HG02763 (cell line): ENCODE results near the gene BACH2.

Experiments
- ATAC-seq: cut with Tn5 transposase; IDR thresholded peaks from one replicate; pipeline ENCODE4 v1.9.1; 2021; ENCODE audit warnings: mild to moderate bottlenecking, moderate library complexity; ENCODE audit not compliant: unreplicated experiment

The BACH2 gene

GRCh38 chr6:90005048-90005827, 291.4 kb downstream of the BACH2 start:
- ATAC-seq, result no peak

GRCh38 chr6:90004511-90004910, 292.1 kb downstream of the BACH2 start:
- no peak for ATAC-seq

- ATAC-seq, result no peak
Observed at GRCh38 chr6:90003941-90004340, 292.7 kb downstream of the BACH2 start.

- no peak for ATAC-seq
Observed at GRCh38 chr6:90003069-90003795, 293.4 kb downstream of the BACH2 start.

- ATAC-seq, result no peak
Observed at GRCh38 chr6:90000864-90001731, 295.5 kb downstream of the BACH2 start.

GRCh38 chr6:89999945-90000825, 296.5 kb downstream of the BACH2 start:
- no peak for ATAC-seq

- ATAC-seq, result no peak
Observed at GRCh38 chr6:89999154-89999553, 297.5 kb downstream of the BACH2 start.

GRCh38 chr6:89997456-89998445, 298.9 kb downstream of the BACH2 start:
- no peak for ATAC-seq

- ATAC-seq, result no peak
Observed at GRCh38 chr6:89993411-89993810, 303.2 kb downstream of the BACH2 start.

GRCh38 chr6:89992818-89993217, 303.8 kb downstream of the BACH2 start:
- no peak for ATAC-seq

- ATAC-seq, result no peak
Observed at GRCh38 chr6:89989742-89990141, 306.9 kb downstream of the BACH2 start.

GRCh38 chr6:89987830-89988229, 308.8 kb downstream of the BACH2 start:
- no peak for ATAC-seq

- ATAC-seq, result no peak
Observed at GRCh38 chr6:89987140-89987539, 309.5 kb downstream of the BACH2 start.

- no peak for ATAC-seq
Observed at GRCh38 chr6:89986650-89987074, 310.0 kb downstream of the BACH2 start.

GRCh38 chr6:89985751-89986493, 310.7 kb downstream of the BACH2 start:
- no peak for ATAC-seq

- ATAC-seq, result no peak
Observed at GRCh38 chr6:89984926-89985750, 311.5 kb downstream of the BACH2 start.

- ATAC-seq, result no peak
Observed at GRCh38 chr6:89980353-89980752, 316.3 kb downstream of the BACH2 start.
